DND-41 (cell line): ENCODE data around the gene MAPKBP1.

Experiments used
- ATAC-seq: fragments of 200-7000 bp; cut with Tn5 transposase; 3 replicates; pipeline ENCODE4 v1.9.1; 2021; ENCODE audit warnings: low read depth; ENCODE audit not compliant: insufficient read depth
- DNase-seq: peaks from one replicate; pipeline ENCODE4 v3.0.0-alpha.2; 2020
- H2AFZ ChIP-seq: 2 replicates; pipeline ENCODE4 v1.6.0; 2012; ENCODE audit warnings: low read depth, low read length
- H3K27ac ChIP-seq: 2 replicates; pipeline ENCODE4 v1.5.1; 2012; ENCODE audit warnings: low read length, inconsistent platforms
- H3K27me3 ChIP-seq: fragments of 200-600 bp; sonication (generic); 2 replicates; pipeline ENCODE4 v1.6.0; 2012; ENCODE audit warnings: low read length, mild to moderate bottlenecking, inconsistent platforms; ENCODE audit not compliant: insufficient read depth, poor library complexity
- H3K36me3 ChIP-seq: 2 replicates; pipeline ENCODE4 v1.5.1; 2012; ENCODE audit warnings: low read length, inconsistent platforms; ENCODE audit not compliant: insufficient read depth
- H3K4me1 ChIP-seq: 2 replicates; pipeline ENCODE4 v1.5.1; 2012; ENCODE audit warnings: mild to moderate bottlenecking, low read length; ENCODE audit not compliant: insufficient read depth
- H3K4me2 ChIP-seq: 2 replicates; pipeline ENCODE4 v1.6.0; 2012; ENCODE audit warnings: mild to moderate bottlenecking, moderate library complexity, low read length, inconsistent platforms; ENCODE audit not compliant: insufficient read depth
- H3K4me3 ChIP-seq, 2 experiments: fragments of 200-600 bp in 1 of 2; shearing (Covaris generic) in 1 of 2; 2 replicates each; pipeline ENCODE4 v1.5.1; 2012 to 2016; ENCODE audit warnings: inconsistent platforms in 2 of 2, low read length in 2 of 2, mild to moderate bottlenecking in 2 of 2, low read depth in 1 of 2, moderate library complexity in 1 of 2
- H3K79me2 ChIP-seq: 2 replicates; pipeline ENCODE4 v1.6.0; 2012; ENCODE audit warnings: low read length, inconsistent platforms; ENCODE audit not compliant: insufficient read depth
- H3K9ac ChIP-seq: 2 replicates; pipeline ENCODE4 v1.6.0; 2012; ENCODE audit warnings: low read depth, mild to moderate bottlenecking, inconsistent platforms, low read length, moderate library complexity
- H3K9me3 ChIP-seq: 2 replicates; pipeline ENCODE4 v1.5.1; 2012; ENCODE audit warnings: low read length, moderate library complexity, mild to moderate bottlenecking, inconsistent platforms; ENCODE audit not compliant: insufficient read depth, severe bottlenecking
- H4K20me1 ChIP-seq: 2 replicates; pipeline ENCODE4 v1.6.0; 2012; ENCODE audit warnings: low read length; ENCODE audit not compliant: insufficient read depth
- CTCF ChIP-seq: IDR thresholded peaks from 2 replicates; pipeline ENCODE4 v1.5.1; 2012; ENCODE audit warnings: borderline replicate concordance, low read length, moderate library complexity, mild to moderate bottlenecking; ENCODE audit not compliant: poor library complexity, severe bottlenecking; ENCODE audit errors: extremely low read depth
- EZH2 ChIP-seq: IDR thresholded peaks from 3 replicates; pipeline ENCODE4 v1.6.1; 2012; ENCODE audit warnings: borderline replicate concordance, low read depth, mild to moderate bottlenecking, moderate library complexity, low read length, inconsistent platforms; ENCODE audit not compliant: severe bottlenecking

The MAPKBP1 gene

GRCh38 chr15:41861736-41862356 lies 87.6 kb downstream of the MAPKBP1 start:
- no peak overlapping the region for H3K4me3 ChIP-seq
- no peaks in the 10 kb centered on the region for H3K9me3 ChIP-seq
- ATAC-seq (no peak), DNase-seq (no peak)
- no peak for TF ChIP-seq CTCF
- no peak for TF ChIP-seq EZH2
- no peak overlapping the region for H3K27ac ChIP-seq
- no peak overlapping the region for H2AFZ ChIP-seq
- no peaks in the 10 kb centered on the region for H3K79me2 ChIP-seq
- no peak overlapping the region for H3K9ac ChIP-seq
- H3K4me1 ChIP-seq = no peaks in the 10 kb centered on the region
- H4K20me1 ChIP-seq = no peaks in the 10 kb centered on the region
- no peak overlapping the region for H3K4me2 ChIP-seq
- H3K27me3 ChIP-seq = no peaks in the 10 kb centered on the region
- H3K36me3 ChIP-seq = no peaks in the 10 kb centered on the region

- no peak overlapping the region for H3K4me2 ChIP-seq
- TF ChIP-seq CTCF (no peak), EZH2 (no peak)
- DNase-seq (no peak), ATAC-seq (no peak)
- H2AFZ ChIP-seq = no peak overlapping the region
- H3K9me3 ChIP-seq = no peaks in the 10 kb centered on the region
- no peaks in the 10 kb centered on the region for H3K36me3 ChIP-seq
- H4K20me1 ChIP-seq = no peaks in the 10 kb centered on the region
- no peak overlapping the region for H3K27ac ChIP-seq
- H3K27me3 ChIP-seq = no peaks in the 10 kb centered on the region
- no peaks in the 10 kb centered on the region for H3K79me2 ChIP-seq
- no peaks in the 10 kb centered on the region for H3K4me1 ChIP-seq
- no peak overlapping the region for H3K4me3 ChIP-seq
- no peak overlapping the region for H3K9ac ChIP-seq
These were observed 88.3 kb downstream of the MAPKBP1 start for GRCh38 chr15:41862515-41863116.

GRCh38 chr15:41865490-41866055 lies 91.3 kb downstream of the MAPKBP1 start:
- DNase-seq (no peak), ATAC-seq (no peak)
- no peak overlapping the region for H3K27ac ChIP-seq
- no peaks in the 10 kb centered on the region for H4K20me1 ChIP-seq
- H3K4me1 ChIP-seq = no peaks in the 10 kb centered on the region
- H3K4me3 ChIP-seq = no peak overlapping the region
- H3K79me2 ChIP-seq = no peaks in the 10 kb centered on the region
- H2AFZ ChIP-seq = no peak overlapping the region
- no peaks in the 10 kb centered on the region for H3K36me3 ChIP-seq
- H3K27me3 ChIP-seq = no peaks in the 10 kb centered on the region
- H3K9ac ChIP-seq = no peak overlapping the region
- H3K4me2 ChIP-seq = no peak overlapping the region
- TF ChIP-seq CTCF = no peak
- TF ChIP-seq EZH2 = no peak
- H3K9me3 ChIP-seq = no peaks in the 10 kb centered on the region
